ENCODE measurements around the gene LMX1A. TPM values are rescaled to one million over a fixed set of nuclear protein-coding genes. Genes with fewer than 3 reads are reported as not detected.

The LMX1A gene
- total and polyA plus RNA-seq, 2 of the 13 experiments (the other 11 are each of a cell fraction or from before 2014, with no cell fraction given), result 0.07 TPM; not detected in 1

- TF ChIP-seq ATF7 (IDR thresholded peaks at IDR 0.05) (no peak), ATF7 (CRISPR knock-in tag; IDR thresholded peaks at IDR 0.05) (no peak), SUZ12 (IDR thresholded peaks at IDR 0.05; ENCODE audit: low read depth, low read length) (no peak), RBM39 (IDR thresholded peaks at IDR 0.05; ENCODE audit: low read depth, low read length, poor library complexity, severe bottlenecking) (no peak), SALL2 (CRISPR knock-in tag; IDR thresholded peaks at IDR 0.05) (no peak), ZSCAN9 (CRISPR knock-in tag; IDR thresholded peaks at IDR 0.05; ENCODE audit: borderline replicate concordance) (no peak), NR1H2 (CRISPR knock-in tag; IDR thresholded peaks at IDR 0.05; ENCODE audit: borderline replicate concordance, low read depth) (no peak), ZNF577 (CRISPR knock-in tag; IDR thresholded peaks at IDR 0.05; ENCODE audit: borderline replicate concordance, low read depth) (no peak), ZMYM3 (CRISPR knock-in tag; IDR thresholded peaks at IDR 0.05) (no peak), ZNF501 (CRISPR knock-in tag; IDR thresholded peaks at IDR 0.05) (no peak), ARNT (IDR thresholded peaks at IDR 0.05) (no peak), YEATS4 (CRISPR knock-in tag; IDR thresholded peaks at IDR 0.05; ENCODE audit: borderline replicate concordance) (no peak), ZIK1 (CRISPR knock-in tag; IDR thresholded peaks at IDR 0.05; ENCODE audit: borderline replicate concordance, low read depth) (no peak), ZNF101 (CRISPR knock-in tag; IDR thresholded peaks at IDR 0.05; ENCODE audit: borderline replicate concordance, low read depth) (no peak), RXRA (CRISPR knock-in tag; IDR thresholded peaks at IDR 0.05) (peak; percentile 38; the same call in 1 of the 2 replicates), ZNF333 (CRISPR knock-in tag; IDR thresholded peaks at IDR 0.05; ENCODE audit: borderline replicate concordance) (no peak), BATF2 (CRISPR knock-in tag; IDR thresholded peaks at IDR 0.05) (no peak), REXO4 (CRISPR knock-in tag; IDR thresholded peaks at IDR 0.05; ENCODE audit: borderline replicate concordance) (no peak), ATF2 (CRISPR knock-in tag; IDR thresholded peaks at IDR 0.05) (peak; percentile 44; the same call in 1 of the 2 replicates), CSRNP1 (CRISPR knock-in tag; IDR thresholded peaks at IDR 0.05) (no peak), GPN1 (CRISPR knock-in tag; IDR thresholded peaks at IDR 0.05; ENCODE audit: borderline replicate concordance) (no peak), ELF4 (CRISPR knock-in tag; IDR thresholded peaks at IDR 0.05; ENCODE audit: borderline replicate concordance) (no peak), ZNF839 (CRISPR knock-in tag; IDR thresholded peaks at IDR 0.05; ENCODE audit: borderline replicate concordance) (no peak), KLF16 (CRISPR knock-in tag; IDR thresholded peaks at IDR 0.05) (peak in 1 of 2 experiments; percentile 45; a peak in 1 of 4 replicates), SIN3A (IDR thresholded peaks at IDR 0.05; ENCODE audit: borderline replicate concordance, low read depth, low read length) (no peak), AGO1 (IDR thresholded peaks at IDR 0.05; ENCODE audit: low read depth, low read length, poor library complexity, severe bottlenecking) (no peak), ZNF382 (CRISPR knock-in tag; IDR thresholded peaks at IDR 0.05; ENCODE audit: borderline replicate concordance) (no peak), MXI1 (IDR thresholded peaks at IDR 0.05; ENCODE audit: borderline replicate concordance, low read depth, low read length) (no peak), ZNF773 (CRISPR knock-in tag; IDR thresholded peaks at IDR 0.05; ENCODE audit: borderline replicate concordance) (no peak), PAWR (CRISPR knock-in tag; IDR thresholded peaks at IDR 0.05; ENCODE audit: borderline replicate concordance) (no peak)
These were observed 102.7 kb downstream of the LMX1A start (continued) for GRCh38 chr1:165253818-165254254.
